Left lung (tissue), 10 donors: ENCODE data around the gene CISTR. TPM values are rescaled to one million over a fixed set of nuclear protein-coding genes. Genes with fewer than 3 reads are reported as not detected.

ENCODE experiments used
- ATAC-seq: fragments of 200-7000 bp; cut with Tn5 transposase; one replicate; pipeline ENCODE4 v1.9.1; 2020; ENCODE audit warnings: moderate library complexity
- DNase-seq, 4 donors: peaks; one replicate each; pipeline ENCODE4 v3.0.0-alpha.2; 2013 to 2020
- H3K27ac ChIP-seq, 2 donors: fragments of 200-600 bp; sonication (generic) in 1 of 2; one replicate each; pipeline versions ENCODE4 v1.5.0 to v1.8.0; 2020 to 2021
- H3K27me3 ChIP-seq, 2 donors: fragments of 200-600 bp; sonication (generic) in 1 of 2; one replicate each; pipeline versions ENCODE4 v1.5.0 to v1.8.0; 2020 to 2021
- H3K36me3 ChIP-seq, 2 donors: fragments of 200-600 bp; sonication (generic) in 1 of 2; one replicate each; pipeline versions ENCODE4 v1.5.0 to v1.8.0; 2020 to 2021
- H3K4me1 ChIP-seq, 2 donors: fragments of 200-600 bp; one replicate each; pipeline ENCODE4 v1.8.0; 2021
- H3K4me3 ChIP-seq, 2 donors: fragments of 200-600 bp; sonication (generic) in 1 of 2; one replicate each; pipeline versions ENCODE4 v1.5.0 to v1.8.0; 2020 to 2021; ENCODE audit warnings: mild to moderate bottlenecking in 1 of 2
- H3K9me3 ChIP-seq, 2 donors: fragments of 200-600 bp; sonication (generic) in 1 of 2; one replicate each; pipeline versions ENCODE4 v1.5.0 to v1.8.0; 2020 to 2021
- intact Hi-C, 2 donors: fragments of 100-400 bp; cut with DNase I; formaldehyde crosslinking; loops; one replicate each; pipeline versions ENCODE4 v1.11.2 to v1.14.2; 2022
- polyA plus RNA-seq, 6 donors: library from polyadenylated mRNA; unstranded; fragments of 120-200 nt; gene quantifications; one replicate each; pipeline ENCODE4 v1.2.1, GENCODE V29; 2013; ENCODE audit not compliant: insufficient read length in 6 of 6
- total RNA-seq, 2 donors: library from RNA; stranded (reverse); fragmentation: NEBNext Ultra II Directional; extraction: Animal tissue kit (Norgen Biotek cat#: 25700); gene quantifications; one replicate each; pipeline ENCODE4 v1.2.1, GENCODE V29; 2021
- TF ChIP-seq, protein P1 (sequence below), 2 donors: fragments of 200-600 bp; sonication (generic) in 1 of 2; IDR thresholded peaks; one replicate each; pipeline versions ENCODE4 v1.5.0 to v1.8.0; 2021; ENCODE audit warnings: antibody characterized with exemption in 2 of 2
- donor health status: DM: no; HTN: yes; CAD: no.
- donor health status: DM: no; HTN: no; CAD: no.

The CISTR gene
- total and polyA plus RNA-seq, 8 donors: not detected

DNA sequence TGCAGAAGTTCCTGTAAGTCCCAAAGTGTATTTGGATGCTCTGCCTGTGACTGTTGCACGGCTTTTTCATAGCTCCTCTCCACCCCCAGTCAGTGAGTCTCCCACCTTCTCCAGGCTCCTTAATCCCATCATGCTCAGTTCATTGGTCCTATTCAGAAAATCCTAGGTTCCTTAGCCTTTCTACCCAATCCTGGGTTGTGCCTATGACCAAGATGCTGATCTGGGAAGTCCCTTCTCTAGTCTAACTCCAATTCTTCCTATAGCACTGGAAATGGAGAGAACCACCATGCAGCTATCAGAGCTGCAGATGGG lies 7.7 kb downstream of the CISTR start:
- Histone ChIP-seq H3K27me3 (peaks cover 35 to 91% of the 10 kb centered on the region in 2 donors), H3K9me3 (no peaks in the 10 kb centered on the region), H3K4me3 (no peak overlapping the region), H3K36me3 (no peaks in the 10 kb centered on the region), H3K4me1 (peaks cover 7 to 20% of the 10 kb centered on the region in 2 donors), H3K27ac (no peak overlapping the region)
- intact Hi-C loops: loop anchor here in 1 of 2 donors (5.0 kb wide), 1 partner anchor 42 kb away; no protein-coding TSS in a partner anchor
- TF ChIP-seq, protein P1, sequence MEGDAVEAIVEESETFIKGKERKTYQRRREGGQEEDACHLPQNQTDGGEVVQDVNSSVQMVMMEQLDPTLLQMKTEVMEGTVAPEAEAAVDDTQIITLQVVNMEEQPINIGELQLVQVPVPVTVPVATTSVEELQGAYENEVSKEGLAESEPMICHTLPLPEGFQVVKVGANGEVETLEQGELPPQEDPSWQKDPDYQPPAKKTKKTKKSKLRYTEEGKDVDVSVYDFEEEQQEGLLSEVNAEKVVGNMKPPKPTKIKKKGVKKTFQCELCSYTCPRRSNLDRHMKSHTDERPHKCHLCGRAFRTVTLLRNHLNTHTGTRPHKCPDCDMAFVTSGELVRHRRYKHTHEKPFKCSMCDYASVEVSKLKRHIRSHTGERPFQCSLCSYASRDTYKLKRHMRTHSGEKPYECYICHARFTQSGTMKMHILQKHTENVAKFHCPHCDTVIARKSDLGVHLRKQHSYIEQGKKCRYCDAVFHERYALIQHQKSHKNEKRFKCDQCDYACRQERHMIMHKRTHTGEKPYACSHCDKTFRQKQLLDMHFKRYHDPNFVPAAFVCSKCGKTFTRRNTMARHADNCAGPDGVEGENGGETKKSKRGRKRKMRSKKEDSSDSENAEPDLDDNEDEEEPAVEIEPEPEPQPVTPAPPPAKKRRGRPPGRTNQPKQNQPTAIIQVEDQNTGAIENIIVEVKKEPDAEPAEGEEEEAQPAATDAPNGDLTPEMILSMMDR (IDR thresholded peaks at IDR 0.05): no peak
- no peak for ATAC-seq
- no peak for DNase-seq

DNA sequence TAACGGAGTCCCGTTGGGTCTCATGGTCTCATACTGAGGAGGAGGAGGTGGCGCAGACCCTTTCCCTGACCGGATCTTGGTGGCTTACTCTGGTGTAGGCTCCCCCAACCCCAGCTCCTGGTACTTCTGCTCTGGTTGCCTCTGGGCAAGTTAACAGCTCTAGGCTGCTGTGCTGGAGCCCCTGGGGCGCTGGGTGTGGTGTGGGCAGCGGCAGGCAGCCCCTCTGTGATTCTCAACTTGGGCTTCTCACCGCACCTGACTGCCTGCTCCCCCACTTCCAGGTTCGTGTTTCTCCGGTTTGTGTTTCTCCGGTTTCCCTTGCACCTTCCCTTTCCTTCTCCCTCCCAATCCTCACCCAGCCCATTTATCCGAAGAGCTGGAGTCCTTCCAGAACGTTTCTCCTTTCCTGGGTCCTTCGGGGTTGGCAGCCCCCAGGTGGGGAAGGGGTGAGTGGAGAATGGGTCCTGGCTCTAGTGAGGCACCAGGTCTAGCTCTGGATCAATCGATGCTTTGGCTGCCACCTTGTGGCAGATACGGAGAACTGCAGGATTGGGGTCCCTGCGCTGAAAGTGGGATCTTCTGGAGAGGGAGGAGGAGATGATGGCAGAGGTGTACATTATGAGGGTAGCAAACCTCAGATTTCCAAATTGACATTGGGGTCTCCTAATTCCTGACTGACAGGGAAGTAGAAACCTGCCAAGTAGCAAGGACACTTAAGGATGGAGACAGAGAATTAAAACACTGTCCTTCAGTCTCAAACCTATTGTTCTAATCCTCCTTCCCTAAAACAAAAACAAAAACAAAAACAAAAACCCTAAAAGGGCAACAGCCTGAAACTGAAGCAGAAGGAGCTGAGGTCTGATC lies 8.3 kb downstream of the CISTR start:
- Histone ChIP-seq H3K36me3 (no peaks in the 10 kb centered on the region), H3K4me1 (peaks cover 7 to 25% of the 10 kb centered on the region in 2 donors), H3K4me3 (no peak overlapping the region), H3K27ac (no peak overlapping the region), H3K9me3 (no peaks in the 10 kb centered on the region), H3K27me3 (peaks cover 33 to 91% of the 10 kb centered on the region in 2 donors)
- intact Hi-C loops: loop anchor here in 1 of 2 donors (5.0 kb wide), 1 partner anchor 41 kb away; no protein-coding TSS in a partner anchor
- ATAC-seq: peak; percentile 78
- TF ChIP-seq, protein P1 (IDR thresholded peaks at IDR 0.05): peak; percentile 96 to 98
- peak in 3 of 4 donors; percentile 47 to 74 (median 53) for DNase-seq

DNA sequence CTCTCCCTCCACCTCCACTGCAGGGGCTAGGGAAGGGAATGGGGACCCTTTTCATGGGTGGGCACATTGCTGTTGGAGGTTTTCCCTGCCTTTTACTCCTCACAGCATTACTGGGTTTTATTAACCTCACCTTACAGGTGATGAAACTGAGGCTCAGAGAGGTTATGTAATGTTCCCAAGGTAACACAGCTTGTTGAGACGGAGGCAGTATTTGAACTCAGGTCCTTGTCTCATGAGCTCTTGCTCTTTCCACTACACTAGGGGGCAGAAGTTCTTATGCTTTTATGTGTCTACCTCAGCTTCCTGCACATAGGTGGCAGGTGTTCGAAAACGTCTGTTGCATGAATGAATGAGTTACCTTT lies 11.7 kb downstream of the CISTR start:
- Histone ChIP-seq H3K4me3 (no peak overlapping the region), H3K27me3 (peaks cover 25 to 100% of the 10 kb centered on the region in 2 donors), H3K27ac (no peak overlapping the region), H3K36me3 (no peaks in the 10 kb centered on the region), H3K9me3 (no peaks in the 10 kb centered on the region), H3K4me1 (peaks cover 3 to 20% of the 10 kb centered on the region in 2 donors)
- intact Hi-C loops: loop anchor here in 1 of 2 donors (5.0 kb wide), 1 partner anchor 38 kb away; no protein-coding TSS in a partner anchor
- no peak for DNase-seq
- TF ChIP-seq, protein P1 (IDR thresholded peaks at IDR 0.05): no peak
- no peak for ATAC-seq

DNA sequence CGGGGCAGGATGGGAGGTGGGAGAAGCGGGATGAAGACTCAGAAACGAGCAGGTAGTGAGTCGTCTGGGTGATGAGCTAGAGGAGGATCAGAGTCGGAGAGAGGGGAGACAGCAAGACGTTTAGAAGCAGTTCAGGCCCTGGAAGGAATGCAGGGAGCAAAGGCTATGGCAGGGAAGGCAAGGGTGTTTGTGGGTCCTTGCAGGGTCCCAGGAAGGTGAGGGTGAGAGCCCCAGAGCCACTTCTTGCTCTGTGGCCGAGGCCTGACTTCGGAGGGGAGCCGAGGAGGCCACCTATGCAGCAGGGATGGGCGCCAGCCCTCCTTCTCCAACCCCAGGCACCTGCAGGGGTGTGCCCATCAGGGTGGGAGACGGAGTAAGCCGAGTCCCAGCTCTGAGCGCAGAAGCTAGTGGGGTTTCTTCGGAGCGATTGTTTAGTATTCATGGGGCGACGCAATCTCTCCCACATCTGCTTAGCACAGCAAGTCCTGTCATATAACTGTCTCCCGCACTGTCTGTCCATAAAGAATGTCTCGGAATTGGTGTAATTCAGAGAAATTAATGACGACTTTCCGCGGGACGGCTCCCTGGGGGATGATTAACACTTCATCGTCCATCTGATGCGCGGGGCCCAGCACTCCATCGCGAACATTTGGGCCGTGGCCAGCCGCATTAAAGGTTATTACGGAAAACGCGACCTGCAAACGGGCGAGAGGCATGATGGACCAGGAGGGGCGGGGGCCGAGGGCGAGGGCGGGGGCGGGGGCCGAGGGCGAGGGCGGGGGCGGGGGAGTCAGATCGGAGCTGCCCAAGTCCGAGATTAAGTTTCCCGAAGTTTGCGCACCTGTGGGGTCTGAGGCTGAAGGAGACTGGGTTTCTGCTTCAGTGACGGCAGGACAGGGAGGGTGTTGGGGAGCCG lies 12.3 kb downstream of the CISTR start:
- TF ChIP-seq, protein P1 (IDR thresholded peaks at IDR 0.05): no peak
- DNase-seq (no peak), ATAC-seq (no peak)
- Histone ChIP-seq H3K9me3 (no peaks in the 10 kb centered on the region), H3K27ac (no peak overlapping the region), H3K36me3 (no peaks in the 10 kb centered on the region), H3K4me3 (no peak overlapping the region), H3K4me1 (peaks cover 3 to 20% of the 10 kb centered on the region in 2 donors), H3K27me3 (peaks cover 25 to 97% of the 10 kb centered on the region in 2 donors)
- intact Hi-C loops: loop anchor here in 1 of 2 donors (5.0 kb wide), 1 partner anchor 37 kb away; no protein-coding TSS in a partner anchor
